C4-2B (cell line): ENCODE measurements around the gene GRM7.

Source experiments
- ZFX ChIP-seq: fragments of 450-650 bp; IDR thresholded peaks from 2 replicates; pipeline ENCODE4 v1.6.1; 2017
- TF ChIP-seq, protein P1 (sequence below): fragments of 450-650 bp; conservative IDR thresholded peaks from 2 replicates; pipeline ENCODE4 v1.5.1; 2017; ENCODE audit warnings: mild to moderate bottlenecking

DNA sequence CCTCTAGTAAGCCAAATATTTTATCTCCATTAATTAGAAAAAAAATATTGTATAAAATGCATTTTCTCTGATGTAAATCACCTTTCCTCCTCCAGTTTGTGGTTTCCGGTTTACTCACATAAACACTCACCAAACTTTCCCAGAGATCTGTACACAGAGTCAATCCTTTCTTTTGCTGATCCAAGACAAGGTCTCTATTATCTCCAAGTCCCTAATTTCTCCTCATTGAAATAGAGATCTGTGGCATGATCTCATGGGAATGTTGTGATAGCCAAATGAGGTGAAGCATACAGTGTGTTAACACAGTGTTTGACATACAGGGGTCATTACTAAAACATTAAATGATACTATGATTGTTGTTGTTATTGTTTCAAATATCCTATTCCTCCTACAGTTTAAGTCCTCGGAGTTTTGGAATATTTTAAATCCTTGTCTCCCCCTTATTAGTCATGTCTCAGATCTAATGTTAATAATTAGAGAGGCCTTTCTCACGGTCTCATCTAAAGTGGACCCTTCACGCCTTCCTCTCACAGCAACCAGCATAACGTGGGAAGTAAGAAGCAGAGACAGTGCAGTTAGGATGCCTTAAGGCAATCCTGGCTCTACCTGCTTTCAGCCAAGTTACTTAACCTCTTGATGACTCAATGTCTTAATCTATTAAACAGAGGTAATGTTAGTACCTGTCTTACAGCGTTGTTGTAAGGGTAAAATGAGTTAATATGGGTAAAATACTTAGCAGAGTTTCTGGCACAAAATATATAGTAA is 333.3 kb downstream of the GRM7 start:
- TF ChIP-seq, protein P1, sequence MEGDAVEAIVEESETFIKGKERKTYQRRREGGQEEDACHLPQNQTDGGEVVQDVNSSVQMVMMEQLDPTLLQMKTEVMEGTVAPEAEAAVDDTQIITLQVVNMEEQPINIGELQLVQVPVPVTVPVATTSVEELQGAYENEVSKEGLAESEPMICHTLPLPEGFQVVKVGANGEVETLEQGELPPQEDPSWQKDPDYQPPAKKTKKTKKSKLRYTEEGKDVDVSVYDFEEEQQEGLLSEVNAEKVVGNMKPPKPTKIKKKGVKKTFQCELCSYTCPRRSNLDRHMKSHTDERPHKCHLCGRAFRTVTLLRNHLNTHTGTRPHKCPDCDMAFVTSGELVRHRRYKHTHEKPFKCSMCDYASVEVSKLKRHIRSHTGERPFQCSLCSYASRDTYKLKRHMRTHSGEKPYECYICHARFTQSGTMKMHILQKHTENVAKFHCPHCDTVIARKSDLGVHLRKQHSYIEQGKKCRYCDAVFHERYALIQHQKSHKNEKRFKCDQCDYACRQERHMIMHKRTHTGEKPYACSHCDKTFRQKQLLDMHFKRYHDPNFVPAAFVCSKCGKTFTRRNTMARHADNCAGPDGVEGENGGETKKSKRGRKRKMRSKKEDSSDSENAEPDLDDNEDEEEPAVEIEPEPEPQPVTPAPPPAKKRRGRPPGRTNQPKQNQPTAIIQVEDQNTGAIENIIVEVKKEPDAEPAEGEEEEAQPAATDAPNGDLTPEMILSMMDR = no peak
- no peak for TF ChIP-seq ZFX
